Activated B cell treated with CpG ODN at 0.5 μM for 24 hours (primary cell): ENCODE data around the gene C19orf73. TPM values are rescaled to one million over a fixed set of nuclear protein-coding genes. Genes with fewer than 3 reads are reported as not detected.

Experiments
- ATAC-seq: fragments of 200-7000 bp; cut with Tn5 transposase; one replicate; pipeline ENCODE4 v1.10.0; 2021; ENCODE audit warnings: low read depth, mild to moderate bottlenecking, moderate library complexity
- CTCF ChIA-PET: fragments of 350-600 bp; sonication (Branson Sonifier 250); formaldehyde crosslinking; loops from one replicate; lab custom pipeline; 2021; ENCODE audit warnings: antibody characterized with exemption; lab: Charles Lee
- POLR2A ChIA-PET: fragments of 350-600 bp; sonication (Branson Sonifier 250); formaldehyde crosslinking; loops from one replicate; lab custom pipeline; 2021; ENCODE audit warnings: antibody characterized with exemption; lab: Charles Lee
- DNase-seq: peaks from one replicate; pipeline ENCODE4 v3.0.0; 2022
- H3K27ac Mint-ChIP-seq: one replicate; pipeline ENCODE4 v1.8.0; 2020; ENCODE audit warnings: mixed read lengths
- H3K27me3 Mint-ChIP-seq: one replicate; pipeline ENCODE4 v1.8.0; 2021; ENCODE audit warnings: mixed read lengths
- H3K36me3 Mint-ChIP-seq: one replicate; pipeline ENCODE4 v1.8.0; 2021; ENCODE audit warnings: low read depth, mixed read lengths
- H3K4me1 Mint-ChIP-seq: one replicate; pipeline ENCODE4 v1.8.0; 2021; ENCODE audit warnings: mixed read lengths
- H3K4me3 Mint-ChIP-seq: one replicate; pipeline ENCODE4 v1.8.0; 2020; ENCODE audit warnings: mild to moderate bottlenecking, mixed read lengths
- H3K9me3 Mint-ChIP-seq: one replicate; pipeline ENCODE4 v1.8.0; 2020; ENCODE audit warnings: mixed read lengths
- CTCF ChIP-seq: fragments of 200-600 bp; IDR thresholded peaks from one replicate; pipeline ENCODE4 v1.8.0; 2022; ENCODE audit warnings: antibody characterized with exemption, mild to moderate bottlenecking
- intact Hi-C: fragments of 100-400 bp; cut with micrococcal nuclease; formaldehyde crosslinking; loops from one replicate; pipeline ENCODE4 v1.15.1; 2024
- total RNA-seq: library from RNA; stranded (reverse); gene quantifications from 2 replicates; pipeline ENCODE4 v1.2.3, GENCODE V29; 2022

C19orf73 gene
- total RNA-seq, 1 donor from 2014 or later, result 0.98 TPM

- no peak overlapping the region for H3K4me3 Mint-ChIP-seq
- DNase-seq (no peak), ATAC-seq (no peak)
- no peak for TF ChIP-seq CTCF
- CTCF ChIA-PET, result interaction anchor here (2.0 kb wide), 1 partner anchor 98 kb away, joined by 5 read pairs; no protein-coding TSS in a partner anchor
- H3K27ac Mint-ChIP-seq, result no peak overlapping the region
- peaks cover 87% of the 10 kb centered on the region for H3K36me3 Mint-ChIP-seq
- intact Hi-C loops, result no loop called here
- H3K9me3 Mint-ChIP-seq, result no peaks in the 10 kb centered on the region
- H3K4me1 Mint-ChIP-seq, result peaks cover 12% of the 10 kb centered on the region
- POLR2A ChIA-PET, result no interaction called here
- H3K27me3 Mint-ChIP-seq, result no peaks in the 10 kb centered on the region
These were observed 17.8 kb downstream of the C19orf73 start for GRCh38 chr19:49101160-49101559.

GRCh38 chr19:49098795-49099194, 20.1 kb downstream of the C19orf73 start:
- peaks cover 85% of the 10 kb centered on the region for H3K36me3 Mint-ChIP-seq
- CTCF ChIA-PET, result interaction anchor here (1.6 to 4.0 kb wide), 7 partner anchors 11 to 110 kb away, joined by 7 to 54 read pairs (median 18); partner anchors contain the start of gene LIN7B
- ATAC-seq (no peak), DNase-seq (no peak)
- no peak overlapping the region for H3K27ac Mint-ChIP-seq
- no peaks in the 10 kb centered on the region for H3K9me3 Mint-ChIP-seq
- no peaks in the 10 kb centered on the region for H3K27me3 Mint-ChIP-seq
- peaks cover 8% of the 10 kb centered on the region for H3K4me1 Mint-ChIP-seq
- intact Hi-C loops, result loop anchor here (10.0 kb wide), 1 partner anchor 476 kb away; no protein-coding TSS in a partner anchor
- H3K4me3 Mint-ChIP-seq, result no peak overlapping the region
- POLR2A ChIA-PET, result interaction anchor here (1.0 to 1.6 kb wide), 2 partner anchors 13 to 109 kb away, joined by 4 to 10 read pairs; no protein-coding TSS in a partner anchor
- TF ChIP-seq CTCF, result no peak

GRCh38 chr19:49097453-49098288, 21.3 kb downstream of the C19orf73 start:
- peaks cover 7% of the 10 kb centered on the region for H3K4me1 Mint-ChIP-seq
- ChIA-PET CTCF (interaction anchor here (0.6 to 4.0 kb wide), 27 partner anchors 9 to 713 kb away, joined by 3 to 54 read pairs (median 6); partner anchors contain the start of genes LIN7B, PPFIA3 and RUVBL2), POLR2A (interaction anchor here (0.7 to 1.6 kb wide), 6 partner anchors 9 to 110 kb away, joined by 3 to 10 read pairs (median 4); partner anchors contain the start of gene PPFIA3)
- no peaks in the 10 kb centered on the region for H3K27me3 Mint-ChIP-seq
- H3K4me3 Mint-ChIP-seq, result no peak overlapping the region
- ATAC-seq, result peak; percentile 96
- intact Hi-C loops, result loop anchor here (1.0 to 10.0 kb wide), 5 partner anchors 49 to 477 kb away; no protein-coding TSS in a partner anchor
- peak; percentile 71 for TF ChIP-seq CTCF
- peaks cover 85% of the 10 kb centered on the region for H3K36me3 Mint-ChIP-seq
- H3K9me3 Mint-ChIP-seq, result no peaks in the 10 kb centered on the region
- peak; percentile 61 for DNase-seq
- H3K27ac Mint-ChIP-seq, result no peak overlapping the region

- POLR2A ChIA-PET, result interaction anchor here (0.7 to 0.9 kb wide), 3 partner anchors 20 to 242 kb away, joined by 3 to 5 read pairs (median 5); no protein-coding TSS in a partner anchor
- Mint-ChIP-seq H3K4me3 (no peak overlapping the region), H3K27me3 (no peaks in the 10 kb centered on the region), H3K9me3 (no peaks in the 10 kb centered on the region), H3K4me1 (peaks cover 11% of the 10 kb centered on the region), H3K36me3 (peaks cover 89% of the 10 kb centered on the region), H3K27ac (no peak overlapping the region)
- TF ChIP-seq CTCF, result no peak
- CTCF ChIA-PET, result interaction anchor here (1.3 kb wide), 1 partner anchor 104 kb away, joined by 3 read pairs; no protein-coding TSS in a partner anchor
- DNase-seq (no peak), ATAC-seq (no peak)
- intact Hi-C loops, result loop anchor here (10.0 kb wide), 1 partner anchor 480 kb away; no protein-coding TSS in a partner anchor
These were observed 24.1 kb downstream of the C19orf73 start for GRCh38 chr19:49094505-49095482.
